Activated CD4-positive, alpha-beta T cell treated with anti-CD3 and anti-CD28 coated beads, Interleukin-2, amount 10 ng/mL, durations not matched to agents 7 days and 5 days (primary cell): ENCODE data around the gene SERPINA5. TPM values are rescaled to one million over a fixed set of nuclear protein-coding genes. Genes with fewer than 3 reads are reported as not detected.

Experiments
- CTCF ChIA-PET: fragments of 350-600 bp; sonication (Branson Sonifier 250); formaldehyde crosslinking; loops from one replicate; lab custom pipeline; 2021; ENCODE audit warnings: antibody characterized with exemption; lab: Charles Lee
- POLR2A ChIA-PET: fragments of 350-600 bp; sonication (Branson Sonifier 250); formaldehyde crosslinking; loops from one replicate; lab custom pipeline; 2021; ENCODE audit warnings: antibody characterized with exemption; lab: Charles Lee
- DNase-seq: peaks from one replicate; pipeline ENCODE4 v3.0.0-alpha.2; 2020
- H3K27ac Mint-ChIP-seq: one replicate; pipeline ENCODE4 v1.8.0; 2021; ENCODE audit warnings: mild to moderate bottlenecking, moderate library complexity, mixed read lengths
- H3K27me3 Mint-ChIP-seq: one replicate; pipeline ENCODE4 v1.8.0; 2021; ENCODE audit warnings: mixed read lengths
- H3K36me3 Mint-ChIP-seq: one replicate; pipeline ENCODE4 v1.8.0; 2021; ENCODE audit warnings: low read depth, mixed read lengths
- H3K4me1 Mint-ChIP-seq: one replicate; pipeline ENCODE4 v1.8.0; 2021; ENCODE audit warnings: mixed read lengths
- H3K4me3 Mint-ChIP-seq: one replicate; pipeline ENCODE4 v1.8.0; 2021; ENCODE audit warnings: mild to moderate bottlenecking, moderate library complexity, mixed read lengths
- H3K9me3 Mint-ChIP-seq: one replicate; pipeline ENCODE4 v1.8.0; 2021; ENCODE audit warnings: mixed read lengths
- total RNA-seq, 2 experiments: library from RNA; stranded (reverse); gene quantifications; one replicate each; pipeline ENCODE4 v1.2.3, GENCODE V29; 2021

SERPINA5 gene
- not detected for total RNA-seq

DNA sequence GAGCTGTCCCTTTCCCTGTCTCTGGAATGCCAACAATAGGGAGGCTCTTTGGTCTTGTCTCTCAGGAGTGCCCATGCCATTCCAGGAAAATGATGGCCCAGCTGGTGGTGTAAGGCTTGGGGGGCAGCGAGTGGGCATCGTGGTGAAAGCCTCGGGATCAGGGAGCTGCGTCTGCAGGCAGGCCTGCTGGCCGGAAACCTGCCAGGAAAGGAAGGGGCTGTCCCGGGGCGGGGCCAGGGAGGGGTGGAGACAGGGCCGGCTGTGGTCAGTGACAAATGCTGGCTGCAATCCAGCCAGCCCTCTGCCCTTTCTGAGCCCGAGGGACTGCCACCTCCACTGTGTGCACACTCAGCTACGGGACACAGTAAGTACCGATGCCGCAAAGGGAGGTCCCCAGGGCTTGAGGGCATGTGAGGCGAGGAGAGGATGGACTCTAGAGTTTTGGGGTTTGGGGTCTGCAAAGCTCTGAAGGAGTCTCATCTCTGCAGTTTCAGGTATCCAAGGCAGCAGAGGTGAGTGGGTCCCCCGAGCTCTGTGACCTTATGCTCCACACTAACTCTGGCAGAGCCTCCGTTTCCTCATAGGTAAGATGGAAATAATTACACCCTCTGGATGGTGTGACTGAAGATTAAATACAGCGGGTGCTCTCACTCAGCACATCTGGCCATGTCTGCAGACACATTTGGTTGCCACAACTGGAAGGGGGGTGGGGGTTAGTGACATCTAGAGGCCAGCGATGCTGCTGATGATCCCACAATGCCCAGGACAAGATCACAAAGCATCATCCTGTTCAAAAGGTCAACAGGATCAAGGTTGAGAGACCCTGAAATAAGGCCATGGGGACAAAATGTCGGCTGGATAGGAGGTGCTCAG, at the start of gene SERPINA5:
Gene SERPINA5 (plus strand): TSS at position 300 of the 873 bp plus-strand sequence. CDS start 5,937 bp downstream, outside the sequence.
- DNase-seq: no peak
- no peak within 1 kb of the TSS for H3K4me3 Mint-ChIP-seq
- H3K36me3 Mint-ChIP-seq: no peaks in the 10 kb centered on the region
- ChIA-PET CTCF (no interaction called here), POLR2A (no interaction called here)
- H3K27ac Mint-ChIP-seq: no peak within 1 kb of the TSS
- H3K4me1 Mint-ChIP-seq: no peaks in the 10 kb centered on the region
- no peaks in the 10 kb centered on the region for H3K9me3 Mint-ChIP-seq
- H3K27me3 Mint-ChIP-seq: no peaks in the 10 kb centered on the region

GRCh38 chr14:94532447-94532846, 48.8 kb upstream of the SERPINA5 start:
- no peak for DNase-seq
- Mint-ChIP-seq H3K27me3 (peaks cover 22% of the 10 kb centered on the region), H3K27ac (no peak overlapping the region), H3K4me1 (no peaks in the 10 kb centered on the region), H3K4me3 (no peak overlapping the region), H3K9me3 (no peaks in the 10 kb centered on the region), H3K36me3 (no peaks in the 10 kb centered on the region)
- POLR2A ChIA-PET: no interaction called here
- CTCF ChIA-PET: interaction anchor here (0.7 kb wide), 1 partner anchor 669 kb away, joined by 4 read pairs; no protein-coding TSS in a partner anchor

- CTCF ChIA-PET: no interaction called here
- no peaks in the 10 kb centered on the region for H3K36me3 Mint-ChIP-seq
- no peak overlapping the region for H3K27ac Mint-ChIP-seq
- H3K4me3 Mint-ChIP-seq: no peak overlapping the region
- peaks cover 15% of the 10 kb centered on the region for H3K27me3 Mint-ChIP-seq
- POLR2A ChIA-PET: no interaction called here
- H3K4me1 Mint-ChIP-seq: no peaks in the 10 kb centered on the region
- no peaks in the 10 kb centered on the region for H3K9me3 Mint-ChIP-seq
- DNase-seq: no peak
These were observed 45.7 kb upstream of the SERPINA5 start for GRCh38 chr14:94535506-94535905.

GRCh38 chr14:94536836-94537235, 44.4 kb upstream of the SERPINA5 start:
- DNase-seq: no peak
- Mint-ChIP-seq H3K27ac (no peak overlapping the region), H3K4me3 (no peak overlapping the region), H3K4me1 (no peaks in the 10 kb centered on the region), H3K27me3 (peaks cover 15% of the 10 kb centered on the region), H3K36me3 (no peaks in the 10 kb centered on the region), H3K9me3 (no peaks in the 10 kb centered on the region)
- CTCF ChIA-PET: no interaction called here
- POLR2A ChIA-PET: no interaction called here

- no peak overlapping the region for H3K27ac Mint-ChIP-seq
- no peak overlapping the region for H3K4me3 Mint-ChIP-seq
- no peaks in the 10 kb centered on the region for H3K36me3 Mint-ChIP-seq
- no peaks in the 10 kb centered on the region for H3K9me3 Mint-ChIP-seq
- peaks cover 13% of the 10 kb centered on the region for H3K27me3 Mint-ChIP-seq
- ChIA-PET CTCF (no interaction called here), POLR2A (no interaction called here)
- no peak for DNase-seq
- no peaks in the 10 kb centered on the region for H3K4me1 Mint-ChIP-seq
These were observed 43.0 kb upstream of the SERPINA5 start for GRCh38 chr14:94538070-94538740.

DNA sequence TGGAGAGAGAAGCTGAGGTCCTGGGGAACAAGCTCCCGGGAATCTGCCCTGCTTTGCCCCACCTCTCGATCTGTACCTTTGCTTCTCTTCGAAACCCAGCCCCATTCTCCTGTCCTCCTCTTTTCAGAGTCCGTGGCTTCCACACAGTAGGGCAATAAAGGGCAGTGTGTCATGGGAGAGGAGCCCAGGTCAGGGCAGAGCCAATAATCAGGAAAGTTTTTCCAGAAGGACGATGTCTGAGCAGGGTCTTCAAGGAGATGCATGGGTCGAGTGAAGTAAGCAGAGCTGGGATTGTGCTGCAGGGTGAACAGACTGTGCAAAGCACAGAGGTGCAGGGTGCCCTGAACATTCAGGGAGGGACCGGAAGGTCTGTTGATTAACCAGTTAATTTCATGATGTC, 42.0 kb upstream of the SERPINA5 start:
- H3K27ac Mint-ChIP-seq: no peak overlapping the region

GRCh38 chr14:94540031-94540794, 41.0 kb upstream of the SERPINA5 start:
- POLR2A ChIA-PET: no interaction called here

More for the DNA sequence above, 42.0 kb upstream of the SERPINA5 start:
- Mint-ChIP-seq H3K4me3 (no peak overlapping the region), H3K9me3 (no peaks in the 10 kb centered on the region), H3K4me1 (no peaks in the 10 kb centered on the region), H3K27me3 (peaks cover 8% of the 10 kb centered on the region), H3K36me3 (no peaks in the 10 kb centered on the region)
- ChIA-PET CTCF (no interaction called here), POLR2A (no interaction called here)
- DNase-seq: no peak

GRCh38 chr14:94541234-94541975, 39.8 kb upstream of the SERPINA5 start:
- ChIA-PET CTCF (interaction anchor here (1.4 to 1.6 kb wide), 2 partner anchors 8 to 20 kb away, joined by 3 to 4 read pairs; partner anchors contain the start of gene SERPINA4), POLR2A (no interaction called here)
- Mint-ChIP-seq H3K36me3 (no peaks in the 10 kb centered on the region), H3K27me3 (peaks cover 8% of the 10 kb centered on the region), H3K9me3 (no peaks in the 10 kb centered on the region), H3K4me3 (no peak overlapping the region), H3K27ac (no peak overlapping the region), H3K4me1 (no peaks in the 10 kb centered on the region)
- DNase-seq: no peak

More at GRCh38 chr14:94540031-94540794, 41.0 kb upstream of the SERPINA5 start:
- no peaks in the 10 kb centered on the region for H3K4me1 Mint-ChIP-seq
- H3K4me3 Mint-ChIP-seq: no peak overlapping the region
- peaks cover 8% of the 10 kb centered on the region for H3K27me3 Mint-ChIP-seq
- H3K27ac Mint-ChIP-seq: no peak overlapping the region
- H3K36me3 Mint-ChIP-seq: no peaks in the 10 kb centered on the region
- DNase-seq: no peak
- CTCF ChIA-PET: interaction anchor here (1.4 to 1.6 kb wide), 2 partner anchors 9 to 21 kb away, joined by 3 to 4 read pairs; partner anchors contain the start of gene SERPINA4
- no peaks in the 10 kb centered on the region for H3K9me3 Mint-ChIP-seq

GRCh38 chr14:94542111-94542810, 39.0 kb upstream of the SERPINA5 start:
- no peaks in the 10 kb centered on the region for H3K4me1 Mint-ChIP-seq
- H3K36me3 Mint-ChIP-seq: no peaks in the 10 kb centered on the region
- peaks cover 8% of the 10 kb centered on the region for H3K27me3 Mint-ChIP-seq
- no peak overlapping the region for H3K27ac Mint-ChIP-seq
- CTCF ChIA-PET: no interaction called here
- no peaks in the 10 kb centered on the region for H3K9me3 Mint-ChIP-seq
- POLR2A ChIA-PET: no interaction called here
- no peak overlapping the region for H3K4me3 Mint-ChIP-seq
- DNase-seq: no peak

- H3K27ac Mint-ChIP-seq: no peak overlapping the region
- POLR2A ChIA-PET: no interaction called here
These were observed 38.3 kb upstream of the SERPINA5 start for GRCh38 chr14:94542811-94543440.

DNA sequence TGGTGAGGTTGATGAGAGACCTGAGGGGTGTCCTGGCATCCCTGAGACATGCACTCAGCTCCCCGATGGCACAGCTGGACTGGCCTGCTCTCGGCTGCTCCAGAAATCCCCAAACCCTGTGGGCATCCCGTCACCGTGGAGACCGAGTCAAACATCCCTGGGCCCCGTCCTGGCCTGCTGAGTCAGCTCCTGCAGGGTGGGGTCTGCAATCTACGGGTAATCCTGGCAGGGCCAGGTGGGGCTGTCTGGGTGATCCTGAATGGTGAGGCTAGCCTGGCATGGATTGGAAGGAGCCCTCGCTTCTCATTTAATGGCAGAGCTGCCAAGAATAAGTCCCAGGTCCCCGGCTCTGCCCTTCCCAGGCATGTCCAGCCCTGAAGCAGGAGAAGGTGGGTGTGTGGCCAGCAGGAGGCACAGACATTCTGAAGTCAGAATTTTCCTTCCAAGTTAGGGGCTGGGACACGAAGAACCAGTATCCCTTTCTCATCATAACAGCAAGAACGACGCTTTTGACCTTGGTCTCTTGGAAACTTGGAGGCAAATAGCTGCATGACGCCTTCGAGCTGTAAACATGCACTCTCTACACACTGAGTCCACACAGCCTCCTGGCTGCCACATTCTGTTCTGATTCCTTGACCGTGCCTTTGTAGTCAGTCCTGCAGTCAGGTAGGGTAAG, 37.6 kb upstream of the SERPINA5 start:
- DNase-seq: no peak
- Mint-ChIP-seq H3K4me3 (no peak overlapping the region), H3K27ac (no peak overlapping the region), H3K27me3 (peaks cover 4% of the 10 kb centered on the region), H3K36me3 (no peaks in the 10 kb centered on the region), H3K4me1 (no peaks in the 10 kb centered on the region), H3K9me3 (no peaks in the 10 kb centered on the region)
- POLR2A ChIA-PET: no interaction called here
- CTCF ChIA-PET: no interaction called here

More at GRCh38 chr14:94542811-94543440, 38.3 kb upstream of the SERPINA5 start:
- no peak overlapping the region for H3K4me3 Mint-ChIP-seq
- H3K27me3 Mint-ChIP-seq: peaks cover 7% of the 10 kb centered on the region
- H3K36me3 Mint-ChIP-seq: no peaks in the 10 kb centered on the region
- no peaks in the 10 kb centered on the region for H3K9me3 Mint-ChIP-seq
- no peaks in the 10 kb centered on the region for H3K4me1 Mint-ChIP-seq
- CTCF ChIA-PET: no interaction called here
- no peak for DNase-seq
